Retinal pigment epithelial cell (primary cell): ENCODE measurements around the gene MLYCD.
A peak's percentile ranks its signal among the peaks of the same experiment; 100 is the strongest.

Experiments
- DNase-seq: peaks from one replicate; pipeline ENCODE4 v3.0.0-alpha.2; 2010; ENCODE audit warnings: low read depth
- H3K4me3 ChIP-seq: 2 replicates; pipeline ENCODE4 v1.5.1; 2011; ENCODE audit warnings: mild to moderate bottlenecking, low read length, control low read depth, moderate library complexity
- CTCF ChIP-seq: conservative IDR thresholded peaks from 2 replicates; pipeline ENCODE4 v1.5.1; 2011; ENCODE audit warnings: low read depth, low read length, control low read depth, inconsistent platforms

MLYCD gene

DNA sequence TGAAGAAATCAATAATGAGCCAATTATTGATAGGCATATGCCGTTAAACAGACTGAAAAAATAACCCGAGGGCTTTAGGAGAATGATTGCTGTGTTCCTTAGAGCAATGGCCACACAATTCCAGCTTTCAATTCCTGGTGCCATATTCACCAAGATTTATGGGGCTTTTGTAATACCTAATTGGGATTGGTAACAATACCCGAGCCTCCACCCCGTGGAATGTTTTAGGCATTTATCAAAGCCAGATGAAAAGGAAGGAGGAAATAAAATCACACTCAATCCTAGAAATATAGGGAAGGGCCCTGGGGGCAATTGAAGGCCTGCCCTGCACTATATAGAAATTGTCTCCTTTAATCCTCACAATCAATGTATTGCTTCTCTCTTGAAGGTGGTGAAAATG, 42.1 kb upstream of the MLYCD start:
- TF ChIP-seq CTCF, result no peak
- H3K4me3 ChIP-seq, result no peak overlapping the region

GRCh38 chr16:83859265-83859664, 39.6 kb upstream of the MLYCD start:
- TF ChIP-seq CTCF, result no peak
- no peak for DNase-seq
- H3K4me3 ChIP-seq, result no peak overlapping the region

More for the DNA sequence above, 42.1 kb upstream of the MLYCD start:
- no peak for DNase-seq

DNA sequence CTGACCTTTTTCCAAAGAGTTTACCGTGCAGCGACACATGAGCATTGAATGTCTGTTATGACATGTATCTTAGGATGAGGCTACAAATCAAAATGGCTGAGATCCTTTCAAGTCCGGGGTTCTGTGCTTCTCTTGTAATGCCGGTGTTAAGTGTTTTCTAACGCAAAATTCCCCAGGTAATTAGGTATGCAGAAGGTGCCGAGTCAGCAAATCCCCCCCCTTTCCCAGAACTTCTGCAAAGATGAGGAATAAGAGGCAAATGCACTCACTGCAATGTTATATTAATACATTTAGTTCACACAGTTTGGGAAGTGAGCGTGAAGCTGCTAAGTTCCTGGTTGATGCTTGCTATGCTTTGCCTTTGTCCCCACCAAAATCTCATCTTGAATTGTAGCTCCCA, 36.3 kb upstream of the MLYCD start:
- no peak for DNase-seq
- H3K4me3 ChIP-seq, result no peak overlapping the region
- no peak for TF ChIP-seq CTCF

GRCh38 chr16:83863682-83864081, 35.2 kb upstream of the MLYCD start:
- no peak for TF ChIP-seq CTCF
- no peak overlapping the region for H3K4me3 ChIP-seq
- DNase-seq, result no peak

- no peak for DNase-seq
- no peak overlapping the region for H3K4me3 ChIP-seq
- no peak for TF ChIP-seq CTCF
Observed at GRCh38 chr16:83870830-83871229, 28.1 kb upstream of the MLYCD start.

DNA sequence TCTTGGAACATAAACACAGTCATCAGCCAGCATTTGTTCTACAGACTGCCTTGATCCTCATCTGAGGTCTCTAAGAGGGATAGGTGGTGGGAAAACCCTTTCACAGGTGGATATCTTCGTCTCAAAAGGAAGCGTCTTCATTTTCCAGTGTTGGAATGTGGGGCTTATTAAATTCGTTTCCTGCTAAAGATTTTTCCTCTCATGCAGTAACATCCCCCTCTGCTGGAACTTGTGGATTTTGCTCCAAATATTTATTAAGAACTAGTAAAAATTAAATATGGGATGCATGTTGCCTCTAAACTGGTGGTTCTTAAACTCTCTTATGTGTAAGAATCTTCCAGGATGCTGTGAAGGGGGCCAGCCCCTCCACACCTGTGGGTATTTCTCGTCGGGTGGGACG, 20.1 kb upstream of the MLYCD start:
- H3K4me3 ChIP-seq, result no peak overlapping the region
- TF ChIP-seq CTCF, result peak; percentile 70
- no peak for DNase-seq

DNA sequence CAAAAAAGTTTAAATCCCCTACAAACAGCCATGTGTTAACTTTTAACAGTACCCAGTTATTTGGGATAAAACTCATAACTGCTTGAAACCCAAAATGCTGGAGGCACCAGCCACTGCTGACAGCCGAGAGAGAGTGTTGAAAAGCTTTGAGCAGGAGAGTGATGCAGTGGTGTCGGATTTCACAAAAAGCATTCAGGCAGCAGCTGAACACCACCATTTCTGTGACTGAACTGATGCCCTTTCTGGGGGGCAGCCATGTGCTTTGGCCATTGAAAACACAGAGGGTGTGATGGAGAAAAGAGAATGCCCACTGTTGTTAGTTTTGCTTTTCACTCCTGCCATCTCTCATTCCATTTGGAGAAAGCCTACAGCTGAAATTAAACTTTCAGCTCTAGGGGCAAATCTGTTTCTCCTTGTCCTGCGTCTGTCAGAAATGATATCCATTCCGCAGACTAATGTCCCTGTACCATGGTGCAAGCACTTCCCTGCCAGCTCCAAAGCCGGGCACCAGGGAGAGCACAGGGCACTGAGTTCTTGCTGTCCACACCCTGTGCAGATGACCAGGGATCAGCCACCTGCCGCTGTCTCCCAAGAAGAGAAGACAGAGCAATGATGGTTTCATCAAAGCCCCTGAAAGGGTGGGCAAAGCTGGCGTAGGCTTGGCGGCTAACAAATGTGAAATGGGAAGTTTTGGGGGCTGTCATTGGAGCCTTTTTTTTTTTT, 16.6 kb upstream of the MLYCD start:
- no peak overlapping the region for H3K4me3 ChIP-seq
- no peak for TF ChIP-seq CTCF
- no peak for DNase-seq
